ACC112 (cell line): ENCODE data around the gene TEKT4.
"Not testable (repeated sequence)": the region's sequence is repeated elsewhere in the genome, so short reads cannot be mapped to it uniquely, and the experiment has no call there.

Experiments
- H2AFZ ChIP-seq: fragments of 200-600 bp; sonication (generic); one replicate; pipeline ENCODE4 v1.6.0; 2017; ENCODE audit warnings: antibody characterized with exemption, low read length; ENCODE audit not compliant: unreplicated experiment
- H3K27ac ChIP-seq: fragments of 200-600 bp; sonication (generic); 2 replicates; pipeline ENCODE4 v1.5.1; 2014; ENCODE audit warnings: low read depth, mild to moderate bottlenecking, antibody characterized with exemption, low read length, moderate library complexity
- H3K27me3 ChIP-seq: fragments of 200-600 bp; sonication (generic); 2 replicates; pipeline ENCODE4 v1.6.1; 2014; ENCODE audit warnings: mild to moderate bottlenecking, antibody characterized with exemption, low read length, moderate library complexity, mixed read lengths; ENCODE audit not compliant: insufficient read depth
- H3K36me3 ChIP-seq: fragments of 200-600 bp; sonication (generic); 2 replicates; pipeline ENCODE4 v1.6.1; 2016; ENCODE audit warnings: mild to moderate bottlenecking, antibody characterized with exemption, low read length, moderate library complexity, mixed read lengths; ENCODE audit not compliant: insufficient read depth
- H3K4me1 ChIP-seq: fragments of 200-600 bp; sonication (generic); one replicate; pipeline ENCODE4 v1.6.1; 2016; ENCODE audit warnings: low read length, mixed read lengths; ENCODE audit not compliant: insufficient read depth, unreplicated experiment, control insufficient read depth
- H3K4me3 ChIP-seq: fragments of 200-600 bp; sonication (generic); 2 replicates; pipeline ENCODE4 v1.5.1; 2014; ENCODE audit warnings: mild to moderate bottlenecking, low read depth, low read length
- H3K79me2 ChIP-seq: fragments of 200-600 bp; sonication (generic); one replicate; pipeline ENCODE4 v1.6.0; 2016; ENCODE audit warnings: low read length; ENCODE audit not compliant: control insufficient read depth, unreplicated experiment, insufficient read depth

Gene TEKT4

GRCh38 chr2:94878575-94878974, 7.3 kb downstream of the TEKT4 start:
- not testable (repeated sequence) for H3K4me3 ChIP-seq, H3K27ac ChIP-seq, H2AFZ ChIP-seq, H3K27me3 ChIP-seq, H3K79me2 ChIP-seq, H3K4me1 ChIP-seq, H3K36me3 ChIP-seq

- H3K27me3 ChIP-seq = peaks cover 2% of the 10 kb centered on the region; the same call in 1 of the 2 replicates
- no peak overlapping the region for H2AFZ ChIP-seq
- H3K27ac ChIP-seq = no peak overlapping the region
- H3K36me3 ChIP-seq = no peaks in the 10 kb centered on the region
- H3K4me1 ChIP-seq = no peaks in the 10 kb centered on the region
- no peak overlapping the region for H3K4me3 ChIP-seq
- H3K79me2 ChIP-seq = no peaks in the 10 kb centered on the region
Observed at GRCh38 chr2:94879314-94879981, 8.2 kb downstream of the TEKT4 start.

GRCh38 chr2:94879982-94880377, 8.8 kb downstream of the TEKT4 start:
- Histone ChIP-seq H2AFZ (no peak overlapping the region), H3K4me1 (no peaks in the 10 kb centered on the region), H3K27me3 (peaks cover 6% of the 10 kb centered on the region), H3K36me3 (no peaks in the 10 kb centered on the region), H3K27ac (no peak overlapping the region), H3K4me3 (no peak overlapping the region), H3K79me2 (no peaks in the 10 kb centered on the region)

- no peaks in the 10 kb centered on the region for H3K36me3 ChIP-seq
- H3K79me2 ChIP-seq = no peaks in the 10 kb centered on the region
- no peak overlapping the region for H2AFZ ChIP-seq
- H3K27ac ChIP-seq = no peak overlapping the region
- H3K4me3 ChIP-seq = no peak overlapping the region
- no peaks in the 10 kb centered on the region for H3K4me1 ChIP-seq
- peaks cover 9% of the 10 kb centered on the region for H3K27me3 ChIP-seq
Observed at GRCh38 chr2:94880507-94880906, 9.3 kb downstream of the TEKT4 start.

GRCh38 chr2:94881070-94881469, 9.8 kb downstream of the TEKT4 start:
- H3K4me3 ChIP-seq = no peak overlapping the region

GRCh38 chr2:94890234-94890633, 19.0 kb downstream of the TEKT4 start:
- H3K27me3 ChIP-seq = peaks cover 47% of the 10 kb centered on the region
- H3K36me3 ChIP-seq = no peaks in the 10 kb centered on the region
- H3K79me2 ChIP-seq = no peaks in the 10 kb centered on the region
- H3K27ac ChIP-seq = no peak overlapping the region
- H2AFZ ChIP-seq = no peak overlapping the region
- no peak overlapping the region for H3K4me3 ChIP-seq
- H3K4me1 ChIP-seq = no peaks in the 10 kb centered on the region

More at GRCh38 chr2:94881070-94881469, 9.8 kb downstream of the TEKT4 start:
- Histone ChIP-seq H3K79me2 (no peaks in the 10 kb centered on the region), H2AFZ (no peak overlapping the region), H3K27me3 (peaks cover 14% of the 10 kb centered on the region), H3K27ac (no peak overlapping the region), H3K36me3 (no peaks in the 10 kb centered on the region), H3K4me1 (no peaks in the 10 kb centered on the region)

- H3K27me3 ChIP-seq = peaks cover 36% of the 10 kb centered on the region
- not testable (repeated sequence) for H3K4me3 ChIP-seq, H3K4me1 ChIP-seq, H3K79me2 ChIP-seq, H3K36me3 ChIP-seq, H2AFZ ChIP-seq, H3K27ac ChIP-seq
Observed at GRCh38 chr2:94895273-94895672, 24.0 kb downstream of the TEKT4 start.

- not testable (repeated sequence) for H3K4me1 ChIP-seq, H2AFZ ChIP-seq, H3K4me3 ChIP-seq, H3K27ac ChIP-seq, H3K79me2 ChIP-seq, H3K36me3 ChIP-seq
- H3K27me3 ChIP-seq = peaks cover 16% of the 10 kb centered on the region; the same call in 1 of the 2 replicates
Observed at GRCh38 chr2:94906976-94907375, 35.7 kb downstream of the TEKT4 start.

- H3K36me3 ChIP-seq = no peaks in the 10 kb centered on the region
- H3K4me1 ChIP-seq = no peaks in the 10 kb centered on the region
- no peaks in the 10 kb centered on the region for H3K79me2 ChIP-seq
- peaks cover 16% of the 10 kb centered on the region for H3K27me3 ChIP-seq
- H3K4me3 ChIP-seq = no peak overlapping the region
- H3K27ac ChIP-seq = no peak overlapping the region
- H2AFZ ChIP-seq = no peak overlapping the region
Observed at GRCh38 chr2:94923196-94923595, 52.0 kb downstream of the TEKT4 start.

GRCh38 chr2:94924999-94925398, 53.8 kb downstream of the TEKT4 start:
- H3K36me3 ChIP-seq, H3K27ac ChIP-seq, H2AFZ ChIP-seq, H3K4me1 ChIP-seq, H3K79me2 ChIP-seq, H3K4me3 ChIP-seq: not testable (repeated sequence)
- H3K27me3 ChIP-seq = peaks cover 10% of the 10 kb centered on the region
